ENCODE data around the gene UBR1.

Gene UBR1

GRCh38 chr15:43121863-43122262 is 16.0 kb upstream of the UBR1 start:
- H3K36me3 ChIP-seq (replicated peaks; ENCODE audit: insufficient read depth, low read length), result no peaks in the 10 kb centered on the region
- no peak overlapping the region for H3K4me2 ChIP-seq (ENCODE audit: low read depth, low read length)
- no peak overlapping the region for H2AFZ ChIP-seq (ENCODE audit: low read length)
- no peaks in the 10 kb centered on the region for H3K27me3 ChIP-seq (replicated peaks; ENCODE audit: insufficient read depth, low read length)
- no peak overlapping the region for H3K27ac ChIP-seq (ENCODE audit: low read length)
- TF ChIP-seq EZH2phosphoT487 (IDR thresholded peaks at IDR 0.05; ENCODE audit: low read length) (no peak), EZH2 (optimal IDR thresholded peaks at IDR 0.05; ENCODE audit: low read depth, low read length) (no peak), CTCF (IDR thresholded peaks at IDR 0.05; ENCODE audit: low read length) (no peak)
- H3K9ac ChIP-seq (ENCODE audit: low read length), result no peak overlapping the region
- peaks cover 8% of the 10 kb centered on the region for H3F3A ChIP-seq (ENCODE audit: insufficient read depth, low read length)
- H3K4me3 ChIP-seq (ENCODE audit: low read length), result no peak overlapping the region
- H3K79me2 ChIP-seq (ENCODE audit: low read length), result no peaks in the 10 kb centered on the region
- DNase-seq, result no peak
- peaks cover 13% of the 10 kb centered on the region for H3K4me1 ChIP-seq (ENCODE audit: low read length)
- no peaks in the 10 kb centered on the region for H4K20me1 ChIP-seq (ENCODE audit: insufficient read depth, low read length)
- no peaks in the 10 kb centered on the region for H3K9me3 ChIP-seq (replicated peaks; ENCODE audit: insufficient read depth, low read length)
- no peaks in the 10 kb centered on the region for H3K9me2 ChIP-seq (replicated peaks; ENCODE audit: insufficient read depth, low read length)

GRCh38 chr15:43118829-43119228 is 13.0 kb upstream of the UBR1 start:
- no peak overlapping the region for H3K4me3 ChIP-seq (ENCODE audit: low read length)
- H3K4me2 ChIP-seq (ENCODE audit: low read depth, low read length), result peak overlapping the region; percentile 15; the same call in 1 of the 2 replicates
- no peaks in the 10 kb centered on the region for H3K79me2 ChIP-seq (ENCODE audit: low read length)
- no peaks in the 10 kb centered on the region for H3K9me3 ChIP-seq (replicated peaks; ENCODE audit: insufficient read depth, low read length)
- H3K4me1 ChIP-seq (ENCODE audit: low read length), result peaks cover 13% of the 10 kb centered on the region
- no peak for TF ChIP-seq EZH2 (optimal IDR thresholded peaks at IDR 0.05; ENCODE audit: low read depth, low read length)
- TF ChIP-seq EZH2phosphoT487 (IDR thresholded peaks at IDR 0.05; ENCODE audit: low read length), result no peak
- no peak for TF ChIP-seq CTCF (IDR thresholded peaks at IDR 0.05; ENCODE audit: low read length)
- H3K9me2 ChIP-seq (replicated peaks; ENCODE audit: insufficient read depth, low read length), result no peaks in the 10 kb centered on the region
- no peaks in the 10 kb centered on the region for H3K27me3 ChIP-seq (replicated peaks; ENCODE audit: insufficient read depth, low read length)
- peaks cover 8% of the 10 kb centered on the region for H3F3A ChIP-seq (ENCODE audit: insufficient read depth, low read length)
- H3K9ac ChIP-seq (ENCODE audit: low read length), result no peak overlapping the region
- DNase-seq, result peak; percentile 24
- H4K20me1 ChIP-seq (ENCODE audit: insufficient read depth, low read length), result no peaks in the 10 kb centered on the region
- H2AFZ ChIP-seq (ENCODE audit: low read length), result no peak overlapping the region
- H3K27ac ChIP-seq (ENCODE audit: low read length), result peak overlapping the region; percentile 3; the same call in 1 of the 2 replicates
- no peaks in the 10 kb centered on the region for H3K36me3 ChIP-seq (replicated peaks; ENCODE audit: insufficient read depth, low read length)

- no peak overlapping the region for H3K9ac ChIP-seq (ENCODE audit: low read length)
- no peaks in the 10 kb centered on the region for H3K36me3 ChIP-seq (replicated peaks; ENCODE audit: insufficient read depth, low read length)
- no peaks in the 10 kb centered on the region for H3K79me2 ChIP-seq (ENCODE audit: low read length)
- H3K9me3 ChIP-seq (replicated peaks; ENCODE audit: insufficient read depth, low read length), result no peaks in the 10 kb centered on the region
- H4K20me1 ChIP-seq (ENCODE audit: insufficient read depth, low read length), result no peaks in the 10 kb centered on the region
- H3K4me2 ChIP-seq (ENCODE audit: low read depth, low read length), result no peak overlapping the region
- peaks cover 8% of the 10 kb centered on the region for H3F3A ChIP-seq (ENCODE audit: insufficient read depth, low read length)
- H3K4me1 ChIP-seq (ENCODE audit: low read length), result peaks cover 13% of the 10 kb centered on the region
- H3K4me3 ChIP-seq (ENCODE audit: low read length), result no peak overlapping the region
- no peaks in the 10 kb centered on the region for H3K9me2 ChIP-seq (replicated peaks; ENCODE audit: insufficient read depth, low read length)
- H3K27me3 ChIP-seq (replicated peaks; ENCODE audit: insufficient read depth, low read length), result no peaks in the 10 kb centered on the region
- TF ChIP-seq CTCF (IDR thresholded peaks at IDR 0.05; ENCODE audit: low read length), result no peak
- TF ChIP-seq EZH2phosphoT487 (IDR thresholded peaks at IDR 0.05; ENCODE audit: low read length), result no peak
- no peak for TF ChIP-seq EZH2 (optimal IDR thresholded peaks at IDR 0.05; ENCODE audit: low read depth, low read length)
- no peak overlapping the region for H3K27ac ChIP-seq (ENCODE audit: low read length)
- DNase-seq, result no peak
- H2AFZ ChIP-seq (ENCODE audit: low read length), result no peak overlapping the region
Measured at GRCh38 chr15:43118286-43118685, 12.4 kb upstream of the UBR1 start.

Measured in MM.1S (cell line).